GM10248 (cell line): ENCODE results near the gene MACF1.

Experiments
- CTCF ChIA-PET: fragments of 300-600 bp; sonication (Branson Sonifier 250); formaldehyde crosslinking; extraction: SDS; loops from one replicate; lab custom pipeline; 2021; ENCODE audit warnings: antibody characterized with exemption; lab: Yijun Ruan, JAX
- POLR2A ChIA-PET: fragments of 350-650 bp; sonication (Branson Sonifier 250); formaldehyde crosslinking; extraction: SDS; loops from one replicate; lab custom pipeline; 2020; ENCODE audit warnings: antibody characterized with exemption; lab: Yijun Ruan, JAX
- DNase-seq: peaks from one replicate; pipeline ENCODE4 v3.0.0; 2012; ENCODE audit errors: extremely low spot score
- TF ChIP-seq, protein P1 (sequence below): IDR thresholded peaks from 2 replicates; pipeline ENCODE4 v1.5.1; 2012; ENCODE audit warnings: mild to moderate bottlenecking, low read depth; ENCODE audit errors: extremely low read depth, missing control alignments, control extremely low read depth

MACF1 gene

DNA sequence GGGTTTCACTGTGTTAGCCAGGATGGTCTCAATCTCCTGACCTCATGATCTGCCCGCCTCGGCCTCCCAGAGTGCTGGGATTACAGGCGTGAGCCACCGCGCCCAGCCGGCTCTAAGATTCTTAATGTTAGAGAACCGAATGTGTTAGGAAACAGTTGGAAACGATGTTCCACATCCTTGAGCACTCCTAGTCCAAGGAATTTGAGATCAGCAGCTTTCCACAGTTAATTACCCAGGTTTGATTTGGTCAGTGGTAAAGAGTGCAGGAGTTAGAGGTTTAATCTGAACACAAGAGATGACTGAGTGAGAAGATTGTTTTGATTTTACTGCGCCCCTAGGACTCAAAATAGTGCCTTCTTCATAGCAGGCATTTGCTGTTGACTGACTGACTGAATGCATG is 211.1 kb downstream of the MACF1 start:
- CTCF ChIA-PET: interaction anchor here (1.0 to 1.9 kb wide), 5 partner anchors 10 to 317 kb away, joined by 3 to 6 read pairs (median 4); no protein-coding TSS in a partner anchor
- no peak for DNase-seq
- POLR2A ChIA-PET: no interaction called here
- TF ChIP-seq, protein P1, sequence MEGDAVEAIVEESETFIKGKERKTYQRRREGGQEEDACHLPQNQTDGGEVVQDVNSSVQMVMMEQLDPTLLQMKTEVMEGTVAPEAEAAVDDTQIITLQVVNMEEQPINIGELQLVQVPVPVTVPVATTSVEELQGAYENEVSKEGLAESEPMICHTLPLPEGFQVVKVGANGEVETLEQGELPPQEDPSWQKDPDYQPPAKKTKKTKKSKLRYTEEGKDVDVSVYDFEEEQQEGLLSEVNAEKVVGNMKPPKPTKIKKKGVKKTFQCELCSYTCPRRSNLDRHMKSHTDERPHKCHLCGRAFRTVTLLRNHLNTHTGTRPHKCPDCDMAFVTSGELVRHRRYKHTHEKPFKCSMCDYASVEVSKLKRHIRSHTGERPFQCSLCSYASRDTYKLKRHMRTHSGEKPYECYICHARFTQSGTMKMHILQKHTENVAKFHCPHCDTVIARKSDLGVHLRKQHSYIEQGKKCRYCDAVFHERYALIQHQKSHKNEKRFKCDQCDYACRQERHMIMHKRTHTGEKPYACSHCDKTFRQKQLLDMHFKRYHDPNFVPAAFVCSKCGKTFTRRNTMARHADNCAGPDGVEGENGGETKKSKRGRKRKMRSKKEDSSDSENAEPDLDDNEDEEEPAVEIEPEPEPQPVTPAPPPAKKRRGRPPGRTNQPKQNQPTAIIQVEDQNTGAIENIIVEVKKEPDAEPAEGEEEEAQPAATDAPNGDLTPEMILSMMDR: no peak

DNA sequence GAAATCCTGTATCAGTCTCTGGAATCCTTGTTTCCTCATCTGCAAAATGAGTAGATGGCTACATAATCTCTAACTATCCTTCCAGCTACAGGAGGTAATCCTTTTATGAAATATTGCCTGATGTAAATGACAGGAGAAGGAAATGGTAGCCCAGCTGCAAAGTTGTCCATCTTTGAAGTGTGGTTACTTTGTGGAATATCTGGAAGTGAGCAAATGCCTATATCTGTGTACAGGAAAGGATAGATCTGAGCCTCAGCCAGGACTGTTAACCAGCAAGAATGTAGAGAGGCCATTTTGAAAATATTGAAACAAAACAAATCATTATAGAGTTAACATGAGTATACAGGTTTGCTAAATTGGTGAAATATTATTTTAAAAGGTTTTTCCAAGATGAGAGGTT is 212.1 kb downstream of the MACF1 start:
- DNase-seq: no peak
- ChIA-PET POLR2A (no interaction called here), CTCF (interaction anchor here (1.8 to 1.9 kb wide), 2 partner anchors 13 to 29 kb away, joined by 4 to 5 read pairs; no protein-coding TSS in a partner anchor)
- TF ChIP-seq, protein P1: no peak

DNA sequence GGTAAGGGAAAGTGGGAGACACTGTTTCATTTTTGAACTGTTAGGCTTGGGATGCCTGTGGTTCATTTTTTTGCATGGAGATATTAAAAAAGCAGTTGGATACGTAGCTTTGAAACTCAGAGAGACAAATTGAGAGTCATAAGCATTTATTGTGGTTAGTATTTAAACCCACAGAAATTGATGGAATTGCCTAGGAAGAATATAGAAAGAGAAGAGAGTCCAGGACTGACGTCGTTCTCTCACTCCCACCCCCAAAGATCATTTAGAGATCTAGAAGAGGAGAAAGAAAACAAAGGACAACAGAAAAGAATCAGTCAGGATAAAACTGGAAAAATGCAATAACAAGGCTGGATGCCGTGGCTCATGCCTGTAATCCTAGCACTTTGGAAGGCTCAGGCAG is 213.7 kb downstream of the MACF1 start:
- TF ChIP-seq, protein P1: no peak
- CTCF ChIA-PET: interaction anchor here (2.0 kb wide), 3 partner anchors 8 to 31 kb away, joined by 5 to 15 read pairs (median 5); no protein-coding TSS in a partner anchor
- POLR2A ChIA-PET: no interaction called here
- DNase-seq: no peak

DNA sequence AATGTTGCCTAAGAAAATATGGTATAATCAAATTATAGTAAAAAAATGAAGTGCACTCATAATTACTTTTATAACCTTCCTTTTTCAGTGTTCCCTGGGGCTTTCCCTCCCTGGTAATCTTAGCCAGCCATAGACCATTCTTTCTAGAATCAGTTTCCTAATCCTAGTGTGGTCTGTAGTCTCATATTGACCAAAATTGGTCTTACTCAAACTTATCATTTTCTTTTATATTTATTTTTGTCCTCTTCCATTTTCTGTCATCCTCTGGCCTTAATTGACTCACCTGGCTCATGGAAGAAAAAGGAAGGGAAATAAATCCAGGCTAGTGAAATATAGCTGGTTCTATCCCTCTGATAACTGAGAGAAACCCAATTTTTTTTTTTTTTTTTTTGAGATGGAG is 216.0 kb downstream of the MACF1 start:
- no peak for DNase-seq
- ChIA-PET POLR2A (no interaction called here), CTCF (interaction anchor here (1.4 to 2.1 kb wide), 7 partner anchors 10 to 228 kb away, joined by 4 to 15 read pairs (median 5); no protein-coding TSS in a partner anchor)
- TF ChIP-seq, protein P1: no peak

DNA sequence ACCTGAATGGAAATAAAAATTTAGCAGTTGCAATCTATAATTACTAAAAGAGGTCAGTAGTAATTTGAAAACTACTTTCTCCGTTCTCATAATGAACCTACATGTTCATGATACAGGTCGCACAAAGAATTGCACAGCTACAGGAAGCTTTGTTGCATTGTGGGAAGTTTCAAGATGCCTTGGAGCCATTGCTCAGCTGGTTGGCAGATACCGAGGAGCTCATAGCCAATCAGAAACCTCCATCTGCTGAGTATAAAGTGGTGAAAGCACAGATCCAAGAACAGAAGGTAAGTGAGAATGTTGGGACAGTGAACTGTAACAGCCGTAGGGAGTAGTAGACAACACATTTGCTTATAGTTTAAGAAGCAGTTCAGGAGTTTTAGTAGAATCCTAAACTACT is 218.1 kb downstream of the MACF1 start:
- ChIA-PET CTCF (interaction anchor here (3.9 kb wide), 1 partner anchor 11 kb away, joined by 32 read pairs; no protein-coding TSS in a partner anchor), POLR2A (no interaction called here)
- TF ChIP-seq, protein P1: no peak
- no peak for DNase-seq

DNA sequence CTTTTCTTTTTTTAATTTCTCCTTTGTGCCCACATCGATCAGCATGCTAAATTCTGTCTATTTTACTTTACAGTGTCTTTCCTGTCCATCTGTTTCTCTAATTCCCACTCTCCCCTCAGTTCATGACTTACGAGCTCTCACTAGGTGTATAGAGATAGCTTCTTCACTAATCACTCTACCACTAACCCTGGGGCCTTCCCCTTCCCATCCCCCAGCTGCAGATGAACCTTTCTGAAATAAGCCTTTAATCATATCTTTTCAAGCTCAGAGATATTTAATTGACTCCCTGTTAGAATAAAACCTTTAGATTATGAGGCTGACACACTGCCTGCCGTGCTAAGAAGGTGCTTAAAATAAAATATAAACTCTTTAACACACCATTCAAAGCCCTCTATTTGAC is 220.7 kb downstream of the MACF1 start:
- ChIA-PET CTCF (interaction anchor here (0.9 to 3.9 kb wide), 8 partner anchors 8 to 233 kb away, joined by 3 to 32 read pairs (median 5); no protein-coding TSS in a partner anchor), POLR2A (no interaction called here)
- TF ChIP-seq, protein P1: no peak
- no peak for DNase-seq
